Activated T-cell treated with anti-CD3 and anti-CD28 coated beads, Interleukin-2, amount 50 U/mL, for 24 hours (primary cell): Measurements from ENCODE around the gene UBAC2.

ENCODE experiments used
- DNase-seq: peaks from one replicate; pipeline ENCODE4 v3.0.0-alpha.2; 2020
- H3K27ac Mint-ChIP-seq: 2 replicates; pipeline ENCODE4 v1.8.0; 2020; ENCODE audit warnings: mild to moderate bottlenecking, mixed read lengths
- H3K27me3 Mint-ChIP-seq: 2 replicates; pipeline ENCODE4 v1.8.0; 2020; ENCODE audit warnings: mixed read lengths
- H3K36me3 Mint-ChIP-seq: 2 replicates; pipeline ENCODE4 v1.8.0; 2020; ENCODE audit warnings: low read depth, mixed read lengths
- H3K4me1 Mint-ChIP-seq: 2 replicates; pipeline ENCODE4 v1.8.0; 2020; ENCODE audit warnings: low read depth, mixed read lengths
- H3K4me3 Mint-ChIP-seq: 2 replicates; pipeline ENCODE4 v1.8.0; 2020; ENCODE audit warnings: mild to moderate bottlenecking, moderate library complexity, mixed read lengths
- H3K9me3 Mint-ChIP-seq: 2 replicates; pipeline ENCODE4 v1.8.0; 2020; ENCODE audit warnings: mixed read lengths

Gene UBAC2

GRCh38 chr13:99425485-99426341, 225.1 kb downstream of the UBAC2 start:
- H3K27ac Mint-ChIP-seq = peak overlapping the region; percentile 89
- no peaks in the 10 kb centered on the region for H3K36me3 Mint-ChIP-seq
- DNase-seq = peak; percentile 63
- H3K4me3 Mint-ChIP-seq = peak overlapping the region; percentile 62
- H3K27me3 Mint-ChIP-seq = no peaks in the 10 kb centered on the region
- H3K9me3 Mint-ChIP-seq = no peaks in the 10 kb centered on the region
- H3K4me1 Mint-ChIP-seq = peaks cover 77% of the 10 kb centered on the region

- DNase-seq = peak; percentile 42
- no peaks in the 10 kb centered on the region for H3K9me3 Mint-ChIP-seq
- no peaks in the 10 kb centered on the region for H3K36me3 Mint-ChIP-seq
- H3K4me1 Mint-ChIP-seq = peaks cover 77% of the 10 kb centered on the region
- H3K27ac Mint-ChIP-seq = peak overlapping the region; percentile 89
- H3K4me3 Mint-ChIP-seq = no peak overlapping the region
- H3K27me3 Mint-ChIP-seq = no peaks in the 10 kb centered on the region
Observed at GRCh38 chr13:99426426-99426825, 225.8 kb downstream of the UBAC2 start.

GRCh38 chr13:99429670-99430069, 229.0 kb downstream of the UBAC2 start:
- Mint-ChIP-seq H3K27ac (no peak overlapping the region), H3K4me1 (peaks cover 78% of the 10 kb centered on the region), H3K4me3 (no peak overlapping the region), H3K9me3 (no peaks in the 10 kb centered on the region), H3K36me3 (no peaks in the 10 kb centered on the region), H3K27me3 (no peaks in the 10 kb centered on the region)
- DNase-seq = peak; percentile 12

GRCh38 chr13:99431927-99432608, 231.4 kb downstream of the UBAC2 start:
- Mint-ChIP-seq H3K36me3 (no peaks in the 10 kb centered on the region), H3K4me1 (peaks cover 84% of the 10 kb centered on the region), H3K9me3 (no peaks in the 10 kb centered on the region), H3K27ac (peak overlapping the region; percentile 99), H3K27me3 (no peaks in the 10 kb centered on the region), H3K4me3 (peak overlapping the region; percentile 75)
- DNase-seq = peak; percentile 60

- H3K4me1 Mint-ChIP-seq = peaks cover 84% of the 10 kb centered on the region
Observed at GRCh38 chr13:99432609-99433542, 232.2 kb downstream of the UBAC2 start.

GRCh38 chr13:99433543-99434075, 233.0 kb downstream of the UBAC2 start:
- H3K36me3 Mint-ChIP-seq = no peaks in the 10 kb centered on the region
- H3K4me1 Mint-ChIP-seq = peaks cover 83% of the 10 kb centered on the region
- no peaks in the 10 kb centered on the region for H3K9me3 Mint-ChIP-seq
- H3K27me3 Mint-ChIP-seq = no peaks in the 10 kb centered on the region
- no peak for DNase-seq
- peak overlapping the region; percentile 99 for H3K27ac Mint-ChIP-seq
- peak overlapping the region; percentile 75 for H3K4me3 Mint-ChIP-seq

More at GRCh38 chr13:99432609-99433542, 232.2 kb downstream of the UBAC2 start:
- H3K27me3 Mint-ChIP-seq = no peaks in the 10 kb centered on the region
- H3K4me3 Mint-ChIP-seq = peak overlapping the region; percentile 75
- no peaks in the 10 kb centered on the region for H3K36me3 Mint-ChIP-seq
- peak; percentile 88 for DNase-seq
- no peaks in the 10 kb centered on the region for H3K9me3 Mint-ChIP-seq
- H3K27ac Mint-ChIP-seq = peak overlapping the region; percentile 99

GRCh38 chr13:99434258-99434788, 233.7 kb downstream of the UBAC2 start:
- Mint-ChIP-seq H3K4me3 (peak overlapping the region; percentile 75), H3K27me3 (no peaks in the 10 kb centered on the region), H3K36me3 (no peaks in the 10 kb centered on the region), H3K27ac (peak overlapping the region; percentile 99), H3K9me3 (no peaks in the 10 kb centered on the region), H3K4me1 (peaks cover 82% of the 10 kb centered on the region)
- peak; percentile 79 for DNase-seq

GRCh38 chr13:99435116-99435515, 234.5 kb downstream of the UBAC2 start:
- peak overlapping the region; percentile 99 for H3K27ac Mint-ChIP-seq
- H3K36me3 Mint-ChIP-seq = no peaks in the 10 kb centered on the region
- no peak for DNase-seq
- no peaks in the 10 kb centered on the region for H3K9me3 Mint-ChIP-seq
- peaks cover 81% of the 10 kb centered on the region for H3K4me1 Mint-ChIP-seq
- H3K4me3 Mint-ChIP-seq = peak overlapping the region; percentile 75
- peaks cover 7% of the 10 kb centered on the region for H3K27me3 Mint-ChIP-seq

GRCh38 chr13:99435998-99436397, 235.3 kb downstream of the UBAC2 start:
- no peak overlapping the region for H3K4me3 Mint-ChIP-seq
- peaks cover 75% of the 10 kb centered on the region for H3K4me1 Mint-ChIP-seq
- H3K27ac Mint-ChIP-seq = peak overlapping the region; percentile 99
- H3K27me3 Mint-ChIP-seq = peaks cover 9% of the 10 kb centered on the region
- DNase-seq = no peak
- no peaks in the 10 kb centered on the region for H3K36me3 Mint-ChIP-seq
- H3K9me3 Mint-ChIP-seq = no peaks in the 10 kb centered on the region
